B cell (primary cell): ENCODE measurements around the gene NANOS3. TPM values are rescaled to one million over a fixed set of nuclear protein-coding genes. Genes with fewer than 3 reads are reported as not detected.
A peak's percentile ranks its signal among the peaks of the same experiment; 100 is the strongest.

ENCODE experiments used
- ATAC-seq: fragments of 200-7000 bp; cut with Tn5 transposase; one replicate; pipeline ENCODE4 v1.10.0; 2021; ENCODE audit warnings: low read depth, mild to moderate bottlenecking, moderate number of reproducible peaks, moderate library complexity
- CTCF ChIA-PET: fragments of 350-600 bp; sonication (Branson Sonifier 250); formaldehyde crosslinking; loops from one replicate; lab custom pipeline; 2021; ENCODE audit warnings: antibody characterized with exemption, inconsistent platforms; lab: Charles Lee
- POLR2A ChIA-PET: fragments of 350-600 bp; sonication (Branson Sonifier 250); formaldehyde crosslinking; loops from one replicate; lab custom pipeline; 2021; ENCODE audit warnings: antibody characterized with exemption; lab: Charles Lee
- DNase-seq: peaks from one replicate; pipeline ENCODE4 v3.0.0; 2013
- H2AFZ ChIP-seq: 2 replicates; pipeline ENCODE4 v1.6.1; 2012; ENCODE audit warnings: mild to moderate bottlenecking, low read depth, low read length; ENCODE audit not compliant: insufficient read depth, poor library complexity, severe bottlenecking
- H3K27ac ChIP-seq, 2 donors: 1 replicate in 1 of 2; 2 replicates in 1 of 2; pipeline ENCODE4 v1.5.1; 2012 to 2013; ENCODE audit warnings: low read length in 2 of 2, mild to moderate bottlenecking in 2 of 2, moderate library complexity in 1 of 2
- H3K27me3 ChIP-seq, 4 experiments: fragments of 200-600 bp in 1 of 4; sonication (generic) in 1 of 4; replicated peaks in 1 of 4; 1 replicate in 2 of 4; 2 replicates in 2 of 4; pipeline versions ENCODE4 v1.6.1 to v1.7.0; 2013 to 2016; ENCODE audit warnings: low read length in 3 of 4, mild to moderate bottlenecking in 2 of 4, mixed read lengths in 1 of 4, moderate library complexity in 1 of 4; ENCODE audit not compliant: insufficient read depth in 4 of 4, control insufficient read depth in 3 of 4; ENCODE audit errors: control extremely low read depth in 1 of 4
- H3K36me3 ChIP-seq, 2 experiments: replicated peaks in 1 of 2; 1 replicate in 1 of 2; 2 replicates in 1 of 2; pipeline versions ENCODE4 v1.6.1 to v1.7.1; 2013; ENCODE audit warnings: low read length in 1 of 2; ENCODE audit not compliant: insufficient read depth in 2 of 2, control insufficient read depth in 1 of 2; ENCODE audit errors: control extremely low read depth in 1 of 2, extremely low read depth in 1 of 2
- H3K4me1 ChIP-seq, 2 donors: fragments of 200-600 bp in 1 of 2; sonication (generic) in 1 of 2; 1 replicate in 1 of 2; 2 replicates in 1 of 2; pipeline versions ENCODE4 v1.5.1 to v1.6.1; 2013 to 2017; ENCODE audit warnings: low read length in 2 of 2; ENCODE audit not compliant: control insufficient read depth in 2 of 2, insufficient read depth in 2 of 2
- H3K4me2 ChIP-seq: replicated peaks from 2 replicates; pipeline ENCODE3; 2012; ENCODE audit warnings: mild to moderate bottlenecking, low read depth, low read length; ENCODE audit not compliant: poor library complexity, severe bottlenecking
- H3K4me3 ChIP-seq, 5 experiments: fragments of 200-600 bp in 1 of 5; sonication (generic) in 1 of 5; 1 replicate in 3 of 5; 2 replicates in 2 of 5; pipeline versions ENCODE4 v1.5.1 to v1.7.0; 2011 to 2016; ENCODE audit warnings: low read length in 4 of 5, mild to moderate bottlenecking in 4 of 5, low read depth in 2 of 5, control low read depth in 1 of 5, moderate library complexity in 1 of 5; ENCODE audit not compliant: insufficient read depth in 1 of 5; ENCODE audit errors: control extremely low read depth in 1 of 5, extremely low read depth in 1 of 5
- H3K79me2 ChIP-seq: fragments of 200-600 bp; sonication (generic); one replicate; pipeline ENCODE4 v1.6.0; 2016; ENCODE audit warnings: low read length; ENCODE audit not compliant: control insufficient read depth, insufficient read depth
- H3K9ac ChIP-seq: fragments of 200-600 bp; sonication (generic); 2 replicates; pipeline ENCODE4 v1.6.1; 2017; ENCODE audit warnings: mild to moderate bottlenecking, low read length, moderate library complexity
- H3K9me3 ChIP-seq, 3 donors: one replicate each; pipeline versions ENCODE4 v1.6.1 to v1.7.1; 2013; ENCODE audit warnings: low read length in 2 of 3; ENCODE audit not compliant: control insufficient read depth in 2 of 3, insufficient read depth in 1 of 3; ENCODE audit errors: control extremely low read depth in 1 of 3
- H4K20me1 ChIP-seq: 2 replicates; pipeline ENCODE4 v1.6.0; 2012; ENCODE audit warnings: mild to moderate bottlenecking, low read length; ENCODE audit not compliant: insufficient read depth, control insufficient read depth, poor library complexity, severe bottlenecking
- H3K27ac Mint-ChIP-seq: one replicate; pipeline ENCODE4 v1.8.0; 2021; ENCODE audit warnings: mixed read lengths
- H3K27me3 Mint-ChIP-seq: one replicate; pipeline ENCODE4 v1.8.0; 2021; ENCODE audit warnings: mixed read lengths
- H3K4me1 Mint-ChIP-seq: one replicate; pipeline ENCODE4 v1.8.0; 2021; ENCODE audit warnings: mixed read lengths
- H3K4me3 Mint-ChIP-seq: one replicate; pipeline ENCODE4 v1.8.0; 2021; ENCODE audit warnings: mixed read lengths
- H3K9me3 Mint-ChIP-seq: one replicate; pipeline ENCODE4 v1.8.0; 2022; ENCODE audit warnings: mixed read lengths; ENCODE audit not compliant: insufficient read depth
- EZH2 ChIP-seq: IDR thresholded peaks from 2 replicates; pipeline ENCODE4 v1.6.1; 2012; ENCODE audit warnings: borderline replicate concordance, low read depth, mild to moderate bottlenecking, moderate library complexity, low read length; ENCODE audit not compliant: insufficient read depth, poor library complexity, severe bottlenecking
- WGBS: methylation state at CpG from one replicate; pipeline ENCODE4 v1.1.5; 2013; ENCODE audit warnings: missing lambda C conversion rate; ENCODE audit not compliant: insufficient coverage; 5-methylcytosine and 5-hydroxymethylcytosine counted together
- intact Hi-C: fragments of 100-400 bp; cut with micrococcal nuclease; formaldehyde crosslinking; loops from one replicate; pipeline ENCODE4 v1.10.0; 2022
- polyA plus RNA-seq: library from polyadenylated mRNA; depleted of rRNA; stranded (reverse); fragments of >200 nt; gene quantifications from 2 replicates; pipeline ENCODE4 v1.2.3, GENCODE V29; 2012
- total RNA-seq, 2 donors: library from RNA; stranded (reverse); fragments of 120-200 nt in 1 of 2; gene quantifications; 1 replicate in 1 of 2; 2 replicates in 1 of 2; pipeline versions ENCODE4 v1.2.3 to v1.2.4, GENCODE V29; 2013 to 2022
- TF ChIP-seq, protein P1 (sequence below): fragments of 200-600 bp; IDR thresholded peaks from one replicate; pipeline ENCODE4 v1.8.0; 2022; ENCODE audit warnings: antibody characterized with exemption, mild to moderate bottlenecking

NANOS3 gene
- total and polyA plus RNA-seq, 2 donors (not counting 1 experiment from before 2014, with no cell fraction given) = 0.49 TPM; not detected in 1

DNA sequence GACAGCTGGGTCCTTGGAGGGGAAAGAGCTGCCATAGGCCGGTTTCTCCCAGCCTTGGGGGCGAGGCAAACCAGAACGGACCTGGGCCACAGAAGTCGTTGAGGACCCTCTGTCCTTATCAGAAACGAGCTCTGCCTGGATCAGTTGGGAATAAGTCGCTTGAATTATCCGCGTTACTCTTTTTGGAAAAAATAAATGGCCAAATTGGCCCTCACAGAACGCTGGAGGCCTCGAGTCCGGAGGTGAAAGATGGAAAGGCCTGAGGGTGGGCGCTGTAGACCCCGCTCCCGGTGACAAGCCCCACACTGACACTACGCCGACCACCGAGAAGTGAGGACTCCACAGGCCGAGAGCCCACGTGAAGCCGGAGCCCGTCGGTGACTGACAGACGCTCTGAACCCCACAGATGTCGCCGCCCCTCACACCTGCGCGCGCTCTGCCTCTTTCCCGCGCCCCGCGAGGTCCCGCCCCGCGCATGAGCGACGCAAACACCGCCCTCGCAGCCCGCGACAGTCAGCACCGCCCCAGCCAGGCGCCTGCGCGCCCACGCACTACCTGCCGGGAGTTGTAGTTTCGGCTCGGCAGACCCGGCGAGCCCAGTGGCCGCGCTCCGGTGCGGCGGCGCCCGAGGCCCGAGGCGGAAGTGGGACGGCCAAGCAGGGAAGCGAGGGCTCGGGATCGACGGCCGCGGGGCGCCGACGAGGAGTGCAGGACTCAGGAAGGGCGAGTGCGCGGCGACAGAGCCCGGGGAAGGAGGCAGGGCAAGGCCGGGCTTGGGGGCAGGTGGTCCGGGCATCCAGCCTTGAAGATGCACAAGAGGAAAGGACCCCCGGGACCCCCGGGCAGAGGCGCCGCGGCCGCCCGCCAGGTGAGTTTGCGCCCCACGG is 28.9 kb downstream of the NANOS3 start, which contains the start of the genes BRME1 and CC2D1A:
Gene BRME1, minus strand, starts transcription at position 484 of the 887 bp plus-strand sequence. CDS start 1,225 bp downstream, outside the sequence.
Gene CC2D1A, plus strand, starts transcription at position 568 of the 887 bp plus-strand sequence. Its CDS starts 241 bp downstream, at position 809.
- TF ChIP-seq EZH2 = no peak
- TF ChIP-seq, protein P1, sequence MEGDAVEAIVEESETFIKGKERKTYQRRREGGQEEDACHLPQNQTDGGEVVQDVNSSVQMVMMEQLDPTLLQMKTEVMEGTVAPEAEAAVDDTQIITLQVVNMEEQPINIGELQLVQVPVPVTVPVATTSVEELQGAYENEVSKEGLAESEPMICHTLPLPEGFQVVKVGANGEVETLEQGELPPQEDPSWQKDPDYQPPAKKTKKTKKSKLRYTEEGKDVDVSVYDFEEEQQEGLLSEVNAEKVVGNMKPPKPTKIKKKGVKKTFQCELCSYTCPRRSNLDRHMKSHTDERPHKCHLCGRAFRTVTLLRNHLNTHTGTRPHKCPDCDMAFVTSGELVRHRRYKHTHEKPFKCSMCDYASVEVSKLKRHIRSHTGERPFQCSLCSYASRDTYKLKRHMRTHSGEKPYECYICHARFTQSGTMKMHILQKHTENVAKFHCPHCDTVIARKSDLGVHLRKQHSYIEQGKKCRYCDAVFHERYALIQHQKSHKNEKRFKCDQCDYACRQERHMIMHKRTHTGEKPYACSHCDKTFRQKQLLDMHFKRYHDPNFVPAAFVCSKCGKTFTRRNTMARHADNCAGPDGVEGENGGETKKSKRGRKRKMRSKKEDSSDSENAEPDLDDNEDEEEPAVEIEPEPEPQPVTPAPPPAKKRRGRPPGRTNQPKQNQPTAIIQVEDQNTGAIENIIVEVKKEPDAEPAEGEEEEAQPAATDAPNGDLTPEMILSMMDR = no peak
- Histone ChIP-seq H3K4me2 (peak within 1 kb of the TSS; percentile 90), H3K36me3 (peaks cover 0 to 4% of the 10 kb centered on the region in 2 experiments), H3K79me2 (peaks cover 12% of the 10 kb centered on the region), H3K27me3 (no peaks in the 10 kb centered on the region), H3K4me3 (peak within 1 kb of the TSS; percentile 38 to 90 (median 82)), H3K9me3 (no peaks in the 10 kb centered on the region), H3K27ac (peak within 1 kb of the TSS; percentile 52 to 62), H4K20me1 (no peaks in the 10 kb centered on the region), H3K4me1 (peaks cover 9 to 13% of the 10 kb centered on the region in 2 donors), H3K9ac (peak within 1 kb of the TSS; percentile 70), H2AFZ (peak within 1 kb of the TSS; percentile 91)
- 11% methylated on average over 79 of the region's 86 CpGs for WGBS
- intact Hi-C loops = loop anchor here (1.0 kb wide), 7 partner anchors 26 to 231 kb away; partner anchors contain the start of gene DCAF15
- Mint-ChIP-seq H3K27ac (peak within 1 kb of the TSS; percentile 80), H3K4me3 (peak within 1 kb of the TSS; percentile 89), H3K9me3 (no peaks in the 10 kb centered on the region), H3K27me3 (no peaks in the 10 kb centered on the region), H3K4me1 (peaks cover 13% of the 10 kb centered on the region)
- ChIA-PET POLR2A (interaction anchor here (0.7 kb wide), 1 partner anchor 47 kb away, joined by 3 read pairs; the partner anchor contains the start of gene DCAF15), CTCF (interaction anchor here (0.6 to 2.4 kb wide), 4 partner anchors 8 to 166 kb away, joined by 3 to 8 read pairs (median 4); partner anchors contain the start of gene MISP3)
- DNase-seq (peak; percentile 95), ATAC-seq (peak; percentile 98)
